HCEC 1CT (cell line): ENCODE measurements around the gene MTA1.

Experiments
- DNase-seq: peaks from one replicate; pipeline ENCODE4 v3.0.0-alpha.2; 2017

Gene MTA1

DNA sequence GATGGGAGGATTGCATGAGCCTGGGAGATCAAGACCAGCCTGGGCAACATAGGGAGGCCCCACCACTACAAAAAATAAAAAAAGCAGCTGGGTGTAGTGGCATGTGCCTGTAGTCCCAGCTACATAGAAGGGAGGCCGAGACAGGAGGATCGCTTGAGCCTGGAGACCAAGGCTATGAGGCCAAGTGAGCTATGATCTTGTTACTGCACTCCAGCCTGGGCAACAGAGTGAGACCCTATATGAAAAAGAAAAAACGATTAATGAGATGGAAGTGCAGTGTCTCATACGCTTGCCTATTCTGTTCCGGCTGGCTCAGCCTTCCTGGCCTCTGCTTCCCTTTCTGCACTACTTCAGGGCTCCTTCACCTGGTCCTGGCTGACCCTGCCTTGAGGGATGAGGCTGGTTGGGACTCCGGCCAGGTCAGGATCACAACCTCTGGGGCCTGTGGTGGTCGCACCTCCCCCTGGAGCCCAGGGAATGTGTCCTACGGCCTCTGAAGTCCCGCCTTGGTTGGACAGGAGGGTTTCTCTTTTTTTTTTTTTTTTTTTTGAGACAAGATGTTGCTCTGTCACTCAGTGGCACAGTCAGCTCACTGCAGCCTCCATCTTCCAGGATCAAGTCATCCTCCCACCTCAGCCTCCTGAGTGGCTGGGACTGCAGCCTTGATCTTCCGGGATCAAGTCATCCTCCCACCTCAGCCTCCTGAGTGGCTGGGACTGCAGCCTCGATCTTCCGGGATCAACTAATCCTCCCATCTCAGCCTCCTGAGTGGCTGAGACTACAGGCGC is 82.1 kb downstream of the MTA1 start:
- no peak for DNase-seq

DNA sequence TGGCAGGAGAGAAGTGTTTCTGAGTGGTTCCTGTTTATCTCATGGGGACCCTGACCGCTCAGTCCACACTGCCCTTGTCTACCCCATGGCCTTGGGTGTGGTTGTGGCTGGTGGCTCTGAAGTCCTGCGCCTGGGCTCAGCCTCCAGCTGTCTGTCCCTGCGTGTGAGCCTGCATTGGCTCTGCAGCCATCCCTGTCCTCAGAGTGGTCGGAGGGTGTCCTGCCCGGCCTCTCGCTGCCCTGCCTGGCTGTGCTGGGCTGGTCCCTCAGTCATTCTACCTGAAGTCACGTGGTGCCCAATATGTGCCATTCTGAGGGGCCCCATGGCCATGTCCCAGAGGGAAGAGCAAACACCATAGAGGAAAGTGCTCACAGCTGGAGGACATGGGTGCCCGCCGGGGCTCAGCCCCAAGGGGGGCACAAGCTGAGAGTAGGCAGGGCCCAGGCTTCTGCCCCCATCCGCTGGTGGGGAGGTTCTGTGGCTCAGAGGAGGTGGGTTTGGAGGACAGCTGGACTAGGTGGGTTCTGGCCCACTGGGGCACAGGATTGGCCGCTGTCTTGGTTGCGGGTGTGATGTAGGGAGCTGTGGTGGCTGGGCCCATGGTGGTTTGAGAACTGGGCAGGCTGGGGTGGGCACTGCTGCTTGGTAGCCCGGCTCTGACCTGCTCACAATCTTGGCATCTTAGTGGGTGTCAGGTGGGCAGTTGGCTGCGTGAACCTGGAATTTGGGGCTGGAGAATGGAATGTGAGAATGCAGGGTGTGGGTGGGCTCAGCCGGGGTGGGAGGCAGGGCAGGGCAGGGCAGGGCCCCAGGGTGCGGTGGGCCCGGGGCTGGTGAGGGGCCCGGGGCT is 83.0 kb downstream of the MTA1 start:
- no peak for DNase-seq

DNA sequence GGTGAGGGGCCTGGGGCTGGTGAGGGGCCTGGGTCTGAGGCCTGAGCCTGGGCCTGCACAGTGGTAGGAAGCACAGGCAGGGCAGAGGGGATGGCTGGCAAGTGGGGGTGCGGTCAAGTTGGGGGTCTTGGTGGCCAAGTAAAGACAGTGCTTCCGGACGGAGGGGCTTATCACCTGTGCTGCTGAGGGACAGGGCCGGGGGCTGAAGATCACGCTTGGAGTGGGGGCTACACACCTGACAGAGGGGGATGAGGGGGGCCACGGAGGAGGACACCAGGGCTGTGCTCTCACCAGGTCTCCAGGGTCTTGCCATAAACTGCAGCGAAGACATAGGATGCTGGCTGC is 83.6 kb downstream of the MTA1 start:
- no peak for DNase-seq

DNA sequence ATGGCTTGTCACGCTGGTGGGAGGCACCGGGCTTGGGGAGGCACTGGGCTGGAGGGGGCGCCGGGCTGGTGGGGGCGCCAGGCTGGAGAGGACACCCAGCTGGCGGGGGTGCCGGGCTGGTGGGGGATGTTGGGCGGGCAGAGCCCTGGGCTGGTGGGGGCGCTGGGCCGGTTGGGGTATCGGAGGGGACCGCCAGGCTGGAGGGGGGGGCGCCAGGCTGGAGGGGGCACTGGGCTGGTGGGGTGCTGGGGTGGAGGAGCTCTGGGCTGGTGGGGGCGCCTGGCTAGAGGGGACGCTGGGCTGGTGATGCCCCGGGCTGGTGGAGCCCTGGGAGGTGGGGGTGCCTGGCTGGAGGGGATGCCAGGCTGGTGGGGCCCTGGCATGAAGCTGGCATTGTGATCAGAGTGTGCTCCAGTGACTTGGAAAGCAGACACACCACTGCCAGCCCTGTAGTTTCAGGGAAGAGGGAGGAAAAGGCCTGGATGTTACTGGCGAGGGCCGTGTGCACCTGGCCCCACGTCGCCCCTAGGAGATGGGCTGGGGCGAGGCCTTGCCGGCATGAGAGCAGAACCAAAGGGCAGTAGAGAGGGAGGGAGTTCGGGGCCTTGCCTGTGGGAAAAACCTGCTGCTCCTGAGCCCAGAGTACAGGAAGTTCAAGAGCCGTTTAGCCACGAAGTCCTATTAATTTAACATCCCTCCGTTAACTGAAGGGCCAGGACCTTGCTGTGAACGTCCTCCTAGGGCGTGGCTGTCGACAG is 84.5 kb downstream of the MTA1 start:
- DNase-seq = no peak

DNA sequence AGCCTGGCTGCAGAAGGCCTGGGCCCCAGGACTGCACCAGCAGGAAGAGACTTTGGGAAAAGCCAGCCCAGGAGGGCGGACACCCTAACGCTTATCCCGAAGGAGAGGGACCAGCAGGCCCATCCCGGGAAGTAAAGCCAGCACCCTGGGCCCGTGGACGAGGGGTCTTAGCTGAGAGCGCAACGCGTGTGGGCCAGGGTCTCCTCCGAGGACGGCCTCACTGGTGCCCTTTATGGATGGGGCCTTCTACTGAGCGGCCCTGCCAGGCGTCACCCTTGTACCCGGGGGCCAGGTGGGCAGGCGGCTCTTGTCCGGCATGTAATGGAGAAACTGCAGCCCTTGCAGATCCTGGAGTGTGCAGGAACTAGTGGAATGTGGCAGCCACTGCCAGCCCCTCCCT is 85.5 kb downstream of the MTA1 start:
- no peak for DNase-seq

DNA sequence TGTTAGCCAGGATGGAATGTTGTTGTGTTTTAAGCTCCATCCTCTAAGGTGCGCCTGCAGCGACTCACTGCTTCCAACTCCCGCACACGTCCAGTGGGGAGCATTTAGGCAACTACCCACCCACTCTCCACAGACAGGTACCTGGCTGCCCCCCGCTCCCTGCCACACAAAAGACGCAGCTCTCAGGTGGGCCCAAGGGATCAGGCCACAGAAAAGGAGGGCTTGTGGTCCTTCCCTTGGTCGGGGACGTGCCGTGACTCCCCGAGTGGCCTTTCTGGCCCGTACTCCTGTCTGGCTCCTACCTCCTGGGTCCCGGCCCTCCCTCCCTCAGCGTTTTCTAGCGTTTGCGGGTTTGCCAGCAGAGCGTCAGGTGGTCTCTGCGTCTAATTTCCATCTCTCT is 87.6 kb downstream of the MTA1 start:
- no peak for DNase-seq

DNA sequence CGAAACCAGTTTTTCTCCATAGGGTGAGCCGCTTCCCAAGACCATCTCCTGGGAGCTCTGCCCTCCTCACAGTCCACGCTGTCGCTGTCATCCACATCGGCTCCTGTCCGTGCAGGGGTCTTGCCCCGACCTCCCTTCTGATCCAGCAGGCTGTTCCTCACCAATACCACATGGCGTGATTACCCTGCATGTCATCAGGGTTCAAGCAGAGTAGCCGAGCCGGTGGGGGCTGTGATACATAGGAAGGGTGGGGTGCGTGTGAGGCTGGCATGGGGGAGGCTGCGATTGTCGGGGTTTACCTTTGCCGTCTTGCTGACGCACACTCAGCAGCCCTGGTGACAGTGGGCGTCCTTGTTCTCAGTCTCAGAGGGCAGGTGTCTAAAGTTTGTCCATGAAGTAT is 88.4 kb downstream of the MTA1 start:
- no peak for DNase-seq

DNA sequence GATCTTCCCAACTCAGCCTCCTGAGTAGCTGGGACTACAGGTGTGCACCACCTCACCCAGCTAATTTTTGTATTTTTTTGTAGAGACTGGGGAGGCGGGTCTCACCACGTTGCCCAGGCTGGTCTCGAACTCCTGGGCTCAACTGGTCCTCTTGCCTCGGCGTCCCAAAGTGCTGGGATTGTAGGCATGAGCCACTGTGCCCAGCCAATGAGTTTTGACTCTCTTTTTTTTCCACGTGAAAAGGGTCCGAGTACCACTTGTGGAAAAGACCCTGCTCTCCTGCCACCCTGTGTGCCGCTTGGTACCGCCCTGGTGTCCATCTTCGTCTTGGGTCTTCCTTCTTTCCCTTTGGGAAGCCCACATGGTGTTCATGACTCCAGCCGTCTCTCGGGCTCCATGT is 89.0 kb downstream of the MTA1 start:
- no peak for DNase-seq

DNA sequence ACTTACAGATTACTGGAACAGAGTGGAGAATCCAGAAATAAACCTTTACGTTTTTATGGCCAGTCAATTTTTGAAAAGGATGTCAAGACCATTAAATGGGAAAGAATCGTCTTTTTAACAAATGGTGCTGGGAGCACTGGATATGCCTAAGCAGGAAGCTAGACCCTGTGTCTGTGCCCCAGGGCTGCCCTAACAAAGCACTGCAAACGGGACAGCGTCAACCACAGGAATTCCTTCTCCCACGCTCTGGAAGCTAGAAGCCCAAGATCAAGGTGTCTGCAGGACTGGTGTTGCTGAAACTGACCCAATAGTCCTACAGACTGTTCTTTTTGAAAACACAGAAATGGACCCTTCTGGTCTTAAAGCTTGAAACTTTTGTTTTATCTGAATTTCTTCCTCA is 97.5 kb downstream of the MTA1 start:
- DNase-seq = no peak

DNA sequence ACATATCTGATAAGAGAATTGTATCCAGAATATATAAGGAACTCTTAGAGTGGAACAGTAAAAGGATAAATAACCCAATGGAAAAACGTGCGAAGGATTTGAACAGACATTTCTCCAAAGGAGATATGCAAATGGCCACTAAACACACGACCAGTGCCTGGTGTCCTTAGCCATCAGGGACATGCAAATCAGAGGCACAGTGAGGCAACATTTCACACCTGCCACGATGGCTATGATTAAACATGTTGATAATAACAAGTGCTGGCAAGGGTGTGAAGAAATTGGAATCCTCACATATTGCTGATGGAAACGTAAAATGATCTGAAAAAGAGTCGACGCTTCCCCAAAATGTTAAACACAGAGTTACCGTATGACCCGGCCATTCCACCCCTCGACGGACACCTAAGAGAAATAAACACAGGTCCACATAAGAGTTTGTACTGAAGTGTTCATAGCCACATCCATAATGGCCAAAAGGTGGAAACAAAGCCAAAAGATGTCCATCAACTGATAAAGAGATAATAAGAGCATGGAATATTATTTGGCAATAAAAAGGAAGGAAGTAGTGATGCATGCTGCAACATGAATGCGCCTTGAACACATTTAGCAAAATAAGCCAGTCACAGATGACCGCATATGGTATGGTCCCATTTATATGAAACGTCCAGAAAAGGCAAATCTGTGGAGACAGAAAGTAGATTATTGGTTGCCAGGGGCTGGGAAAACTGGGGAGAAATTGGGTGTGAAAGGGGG is 100.5 kb downstream of the MTA1 start:
- DNase-seq = no peak
